ENCODE measurements around the gene SLC9A9.
"Not testable (repeated sequence)": the region's sequence is repeated elsewhere in the genome, so short reads cannot be mapped to it uniquely, and the experiment has no call there.

SLC9A9 gene

DNA sequence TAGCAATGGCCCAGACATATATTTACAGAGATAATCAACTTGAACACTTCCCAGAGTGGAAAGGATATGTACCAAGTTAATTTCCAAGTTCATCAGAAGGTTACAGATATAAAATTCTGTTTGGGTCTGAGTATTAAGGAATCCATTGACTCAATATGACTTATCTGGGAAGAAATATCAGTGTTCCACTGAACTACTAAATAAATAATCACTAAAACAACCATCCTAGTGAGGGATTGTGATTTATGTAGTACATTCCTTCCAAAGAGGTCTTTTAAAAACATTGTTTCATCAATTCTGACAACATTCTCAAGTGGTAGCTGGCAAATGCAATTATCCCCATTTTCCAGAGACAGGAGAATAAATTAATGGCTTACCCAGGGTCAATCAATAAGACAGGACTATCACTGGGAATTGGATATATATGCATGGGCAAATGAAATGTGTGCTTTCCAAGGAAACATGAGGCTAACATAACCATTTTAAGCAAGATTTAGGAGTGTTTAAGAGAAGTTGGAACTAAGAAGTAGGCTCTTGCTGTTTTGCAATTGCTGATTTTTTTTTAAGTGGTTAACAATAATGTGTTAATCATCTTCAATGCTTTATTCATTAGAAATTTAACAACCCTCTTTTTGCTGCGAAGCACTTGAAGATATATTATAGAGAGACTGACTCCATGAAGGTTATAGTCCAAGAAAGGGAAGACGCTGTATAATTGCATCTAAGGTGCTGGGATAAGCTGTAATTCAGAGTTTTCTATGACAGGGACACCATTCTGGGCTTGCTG is 37.9 kb downstream of the SLC9A9 start:
- DNase-seq (ENCODE audit: low spot score) = no peak

DNA sequence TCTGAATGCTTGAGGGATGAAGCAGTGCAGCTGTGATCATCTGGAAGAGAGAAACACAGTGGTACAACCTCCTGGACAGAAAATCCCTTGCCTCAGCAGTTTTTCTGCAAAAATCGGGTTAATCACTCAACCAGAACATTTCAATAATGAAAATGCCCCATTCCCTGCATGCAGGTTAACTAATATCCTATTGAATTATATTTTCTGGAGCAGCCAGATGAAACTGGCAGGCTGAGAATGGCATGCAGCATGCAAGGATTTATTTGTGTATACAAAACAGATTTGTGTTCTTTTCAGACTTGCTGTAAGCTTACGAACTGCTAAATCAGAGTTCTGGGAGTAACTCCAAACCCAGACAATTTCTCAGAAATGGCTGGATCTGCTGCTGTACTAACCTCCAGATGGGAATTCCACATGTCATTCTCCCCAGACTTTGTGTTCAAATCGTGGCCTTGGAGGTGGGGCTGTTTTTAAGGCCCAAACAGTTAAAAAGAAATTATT is 39.1 kb downstream of the SLC9A9 start:
- DNase-seq (ENCODE audit: low spot score) = no peak

DNA sequence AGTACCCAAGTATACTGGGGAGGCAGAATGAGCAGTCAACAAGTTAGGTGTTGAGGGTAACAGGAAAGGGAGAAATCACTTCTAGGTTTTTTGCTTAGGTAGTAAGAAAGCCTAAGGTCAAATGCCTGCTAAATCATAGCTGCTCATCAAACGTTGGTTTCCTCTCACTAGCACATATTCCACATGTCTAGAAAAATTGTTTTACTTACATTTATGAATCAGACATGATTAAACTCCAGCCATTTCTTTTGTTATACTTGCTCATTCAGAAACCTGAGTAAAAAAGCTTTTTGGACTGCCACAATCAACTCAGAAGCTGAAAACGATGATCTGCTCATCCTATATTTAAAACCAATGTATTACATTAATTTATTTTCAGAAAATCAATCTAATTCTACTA is 40.2 kb downstream of the SLC9A9 start:
- DNase-seq (ENCODE audit: low spot score) = no peak

DNA sequence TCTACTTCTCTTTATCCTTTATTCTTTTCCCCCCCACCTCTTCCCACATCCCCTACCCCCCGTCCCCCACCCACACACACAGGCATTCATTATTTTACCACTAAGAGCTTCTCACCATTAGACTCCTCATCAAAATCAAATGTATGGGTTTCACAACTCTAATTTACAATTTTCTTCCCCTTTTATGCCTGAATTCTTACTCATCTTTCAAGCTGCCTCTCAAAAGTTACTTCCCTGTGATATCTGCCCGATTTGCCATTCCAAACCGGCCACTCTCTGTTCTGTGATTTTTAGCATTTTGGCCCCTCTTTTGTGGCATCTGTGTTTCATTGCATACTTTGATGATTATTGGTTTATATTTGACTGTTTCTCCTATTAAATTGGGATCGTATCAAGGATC is 42.2 kb downstream of the SLC9A9 start:
- no peak for DNase-seq (ENCODE audit: low spot score)

DNA sequence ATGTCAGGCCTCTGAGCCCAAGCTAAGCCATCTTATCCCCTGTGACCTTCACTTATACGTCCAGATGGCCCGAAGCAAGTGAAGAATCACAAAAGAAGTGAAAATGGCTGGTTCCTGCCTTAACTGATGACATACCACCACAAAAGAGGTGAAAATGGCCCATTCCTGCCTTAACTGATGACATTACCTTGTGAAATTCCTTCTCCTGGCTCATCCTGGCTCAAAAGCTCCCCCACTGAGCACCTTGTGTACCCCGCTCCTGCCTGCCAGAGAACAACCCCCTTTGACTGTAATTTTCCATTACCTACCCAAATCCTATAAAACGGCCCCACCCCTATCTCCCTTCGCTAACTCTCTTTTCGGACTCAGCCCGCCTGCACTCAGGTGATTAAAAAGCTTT is 42.8 kb downstream of the SLC9A9 start:
- DNase-seq (ENCODE audit: low spot score) = not testable (repeated sequence)

DNA sequence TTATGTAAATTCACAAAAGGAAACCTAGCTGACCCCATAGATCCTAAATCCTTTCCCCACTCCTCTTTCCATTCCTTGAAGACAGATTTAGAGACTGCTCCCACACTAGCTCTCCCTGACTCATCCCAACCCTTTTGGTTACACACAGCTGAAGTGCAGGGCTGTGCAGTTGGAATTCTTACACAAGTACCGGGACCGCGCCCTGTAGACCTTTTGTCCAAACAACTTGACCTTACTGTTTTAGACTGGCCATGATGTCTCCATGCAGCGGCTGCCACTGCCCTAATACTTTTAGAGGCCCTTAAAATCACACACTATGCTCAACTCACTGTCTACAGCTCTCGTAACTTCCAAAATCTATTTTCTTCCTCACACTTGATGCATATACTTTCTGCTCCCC is 47.2 kb downstream of the SLC9A9 start:
- DNase-seq (ENCODE audit: low spot score) = not testable (repeated sequence)

DNA sequence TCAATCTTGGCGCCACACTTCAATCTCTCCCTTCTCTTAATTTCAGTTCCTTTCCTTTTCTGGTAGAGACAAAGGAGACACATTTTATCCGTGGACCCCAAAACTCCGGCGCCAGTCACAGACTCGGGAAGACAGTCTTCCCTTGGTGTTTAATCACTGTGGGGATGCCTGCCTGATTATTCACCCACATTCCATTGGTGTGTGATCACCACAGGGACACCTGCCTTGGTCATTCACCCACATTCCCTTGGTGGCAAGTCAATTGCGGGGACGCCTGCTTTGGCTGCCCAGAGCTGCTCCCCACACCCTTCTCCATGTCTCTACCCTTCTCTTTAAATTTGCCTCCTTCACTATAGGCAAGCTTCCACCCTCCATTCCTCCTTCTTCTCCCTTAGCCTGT is 50.1 kb downstream of the SLC9A9 start:
- DNase-seq (ENCODE audit: low spot score) = not testable (repeated sequence)

DNA sequence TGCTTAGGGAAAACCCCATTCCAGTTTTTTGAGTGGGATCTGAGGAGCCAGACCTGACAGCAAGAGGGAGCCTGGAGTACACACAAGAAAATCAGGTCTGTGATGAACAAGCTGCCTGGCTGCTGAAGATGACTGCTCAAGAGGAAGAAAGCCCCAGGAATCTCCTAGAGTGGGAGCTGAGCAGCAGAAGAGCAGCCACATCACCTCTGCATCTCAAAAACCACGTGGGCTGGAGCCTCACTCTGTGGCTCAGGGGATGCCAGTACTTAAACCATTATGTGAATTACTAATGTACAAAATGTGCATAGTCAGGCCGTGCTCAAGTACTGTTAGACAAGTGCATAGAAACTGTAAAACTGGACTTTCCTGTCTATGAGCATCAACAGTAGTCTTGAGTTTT is 52.4 kb downstream of the SLC9A9 start:
- no peak for DNase-seq (ENCODE audit: low spot score)

DNA sequence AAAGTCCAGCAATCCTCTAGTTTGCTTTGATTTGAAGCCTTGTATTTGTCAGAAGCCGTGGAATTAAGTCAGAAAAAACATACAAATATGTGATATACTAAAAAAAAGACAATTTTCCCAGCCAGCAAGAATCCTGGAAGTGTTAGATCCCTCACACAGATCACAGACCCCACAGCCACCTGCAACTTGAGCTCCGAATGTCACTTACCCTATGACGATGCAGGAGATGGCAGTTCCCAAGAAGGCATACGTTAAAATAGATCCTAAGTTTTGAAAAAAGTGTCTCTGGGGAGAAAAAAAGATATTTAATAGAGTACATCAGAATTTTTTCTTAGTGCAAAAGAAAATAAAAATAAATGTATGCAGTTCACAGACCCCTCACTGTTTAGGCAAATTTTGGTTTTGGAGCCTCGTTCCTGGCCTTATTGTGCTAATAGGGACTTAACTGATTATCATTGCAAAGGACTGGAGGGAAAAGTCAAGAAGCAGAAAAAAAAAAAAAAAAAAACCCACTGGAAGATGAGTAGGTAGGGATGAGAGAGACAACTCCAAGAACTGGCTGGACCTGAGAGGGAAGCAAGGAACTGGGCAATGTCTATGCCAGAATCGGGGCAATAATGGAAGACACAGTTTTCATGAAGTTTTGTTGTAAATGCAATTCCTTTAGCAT is 53.3 kb downstream of the SLC9A9 start:
- DNase-seq (ENCODE audit: low spot score) = no peak

DNA sequence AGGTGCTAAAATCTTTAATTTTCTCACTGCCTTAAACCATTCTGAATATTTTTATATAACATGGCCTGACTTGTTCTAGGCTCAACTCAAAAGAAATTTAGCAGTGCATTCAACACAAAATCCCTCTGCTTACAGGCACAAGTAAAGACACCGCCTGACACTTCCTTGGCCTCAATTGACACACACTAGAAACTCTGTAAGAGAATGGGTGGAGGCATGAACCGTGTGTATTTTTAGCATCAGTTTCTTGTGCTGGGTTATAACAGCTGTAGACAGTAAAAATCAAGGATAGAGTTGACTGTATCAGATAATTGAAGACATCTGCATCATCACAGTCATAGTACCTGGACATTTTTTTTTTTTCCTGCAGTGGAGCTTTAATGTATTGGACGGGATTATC is 54.3 kb downstream of the SLC9A9 start:
- DNase-seq (ENCODE audit: low spot score) = no peak

DNA sequence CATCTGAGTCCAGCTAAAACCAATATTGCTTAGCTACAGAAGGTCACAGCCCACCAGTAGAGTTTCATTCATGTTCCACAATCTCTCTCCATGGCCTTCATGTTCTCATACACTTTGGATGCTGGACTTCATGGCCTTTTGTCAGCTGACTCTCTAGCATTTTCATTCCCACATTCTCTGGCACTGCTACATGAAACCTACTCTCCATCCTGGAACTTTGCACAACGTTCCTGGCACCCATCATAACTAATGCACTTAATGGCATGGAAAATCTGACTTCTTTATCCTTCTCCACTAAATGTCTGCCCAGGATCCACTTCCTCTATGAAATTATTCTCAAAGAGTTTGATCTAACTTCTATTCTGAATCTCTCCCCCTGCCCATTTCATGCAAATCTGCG is 56.9 kb downstream of the SLC9A9 start:
- DNase-seq (ENCODE audit: low spot score) = no peak

DNA sequence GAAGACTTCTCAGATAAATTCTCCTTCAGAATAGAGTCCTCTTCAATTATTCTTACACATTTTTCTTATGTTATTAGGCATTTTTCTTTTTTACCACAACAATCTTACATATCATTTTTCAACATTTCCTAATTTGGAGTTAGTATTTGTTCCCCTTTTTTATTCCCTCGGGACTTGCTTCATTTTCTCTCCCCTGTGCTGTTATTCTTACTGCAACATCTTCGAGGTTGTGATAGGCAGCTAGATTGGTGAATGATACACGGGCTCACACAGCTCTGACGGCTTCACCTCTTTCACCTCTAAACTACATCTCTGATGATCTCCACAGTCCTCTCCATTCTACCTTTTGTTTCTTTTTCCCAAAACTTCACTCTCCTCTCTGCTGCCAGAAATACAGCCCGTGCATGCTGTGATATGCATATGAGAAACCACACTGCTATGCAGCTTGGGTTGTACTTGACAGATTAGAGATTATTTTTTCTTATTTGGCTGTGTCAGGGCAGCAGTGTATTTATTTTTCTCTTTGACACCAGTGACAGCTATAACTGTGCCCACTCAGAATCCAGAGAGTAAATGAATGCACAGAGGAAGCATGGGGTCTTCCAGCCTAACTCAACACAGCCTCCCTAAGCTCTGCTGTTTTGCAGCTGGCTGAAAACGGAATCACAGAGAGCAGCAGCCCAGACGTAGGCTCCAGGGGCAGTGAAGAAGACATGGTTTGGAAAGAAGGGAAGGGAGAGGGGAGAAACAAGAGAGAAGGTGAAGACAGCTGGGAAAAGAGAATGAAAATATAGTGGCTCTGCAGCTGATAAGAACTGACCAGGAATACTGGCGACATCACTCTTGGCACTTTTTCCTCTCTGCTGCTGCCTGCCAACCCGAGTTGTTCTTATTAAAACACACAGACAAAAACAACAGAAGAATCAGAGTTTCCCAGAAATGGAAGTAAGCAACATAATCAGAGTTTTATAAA is 61.8 kb downstream of the SLC9A9 start:
- DNase-seq (ENCODE audit: low spot score) = no peak

DNA sequence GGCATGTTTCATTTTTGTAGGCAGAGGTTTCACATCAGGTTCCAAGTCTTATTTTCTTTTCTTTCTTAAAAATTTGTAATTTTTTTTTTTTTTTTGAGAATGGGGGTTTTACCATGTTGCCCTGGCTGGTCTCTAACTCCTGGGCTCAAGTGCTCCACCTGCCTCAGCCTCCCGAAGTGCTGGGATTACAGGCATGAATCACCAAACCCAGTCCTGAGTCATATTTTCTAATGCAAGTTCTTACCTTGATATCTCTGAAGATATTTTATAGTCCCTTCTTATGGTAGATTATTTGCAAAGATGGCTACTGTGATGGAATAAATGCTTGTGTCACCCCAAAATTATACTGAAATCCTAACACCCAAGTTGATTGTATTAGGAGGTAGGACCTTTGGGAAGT is 63.8 kb downstream of the SLC9A9 start:
- no peak for DNase-seq (ENCODE audit: low spot score)

DNA sequence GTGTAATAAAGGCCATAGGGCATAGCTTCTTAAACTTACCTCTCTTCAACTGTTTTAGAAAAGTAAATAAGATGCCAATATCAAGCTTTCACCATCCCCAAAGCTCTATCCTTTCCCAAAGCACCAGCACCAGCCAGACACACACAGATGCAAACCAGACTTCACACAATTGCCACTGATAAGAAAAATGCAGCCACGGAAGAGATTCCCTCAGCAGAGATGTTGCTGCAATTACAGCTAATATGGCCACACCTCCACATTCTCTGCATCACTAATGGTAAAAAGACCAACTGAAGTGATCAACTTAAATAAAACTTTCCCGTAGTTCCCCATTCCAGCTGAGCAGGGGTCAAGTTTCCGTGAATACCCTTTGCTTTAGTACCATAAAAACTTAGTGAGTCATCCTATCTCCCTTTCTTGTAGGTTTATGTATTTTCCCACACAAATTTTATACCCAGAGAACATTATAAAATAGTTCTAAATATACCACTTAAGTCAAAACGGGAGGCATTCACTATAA is 64.4 kb downstream of the SLC9A9 start:
- no peak for DNase-seq (ENCODE audit: low spot score)

DNA sequence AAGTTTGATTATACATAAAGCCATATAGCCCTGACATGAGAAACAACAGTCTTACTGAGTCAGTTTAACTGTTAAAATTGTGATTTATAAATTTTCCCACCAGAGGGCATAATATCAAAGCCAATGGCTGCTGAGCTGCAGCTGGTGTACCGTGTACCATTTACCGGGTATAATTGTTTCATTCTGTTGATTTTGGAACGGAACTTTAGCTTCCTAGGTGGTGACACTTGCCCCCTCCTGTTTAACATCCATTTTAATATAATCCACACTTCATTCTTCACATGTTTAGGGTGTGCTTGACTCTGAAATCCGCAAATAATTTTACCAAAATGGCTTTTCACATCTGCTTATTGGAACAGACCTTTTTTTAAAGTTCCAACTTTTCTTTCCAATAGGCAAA is 72.8 kb downstream of the SLC9A9 start:
- peak; percentile 20 for DNase-seq (ENCODE audit: low spot score)

DNA sequence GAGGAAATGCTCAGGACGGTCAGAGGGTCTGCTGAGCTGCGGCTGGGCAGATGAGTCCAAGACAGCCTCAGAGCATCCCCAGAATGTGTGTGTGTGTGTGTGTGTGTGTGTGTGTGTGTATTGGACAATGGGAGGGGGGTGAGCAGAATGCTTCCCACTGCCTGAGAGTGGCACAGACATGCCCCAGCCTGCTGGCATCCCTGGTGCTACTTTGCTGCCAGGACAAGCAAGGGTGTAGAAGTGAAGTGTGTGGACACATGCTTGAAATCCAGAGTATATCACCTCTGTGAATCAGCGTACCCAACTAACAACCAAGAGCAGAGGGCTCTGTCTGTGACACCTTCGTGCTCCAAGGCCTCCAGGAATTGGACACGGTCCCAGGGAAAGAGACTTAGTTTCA is 76.3 kb downstream of the SLC9A9 start:
- no peak for DNase-seq (ENCODE audit: low spot score)

DNA sequence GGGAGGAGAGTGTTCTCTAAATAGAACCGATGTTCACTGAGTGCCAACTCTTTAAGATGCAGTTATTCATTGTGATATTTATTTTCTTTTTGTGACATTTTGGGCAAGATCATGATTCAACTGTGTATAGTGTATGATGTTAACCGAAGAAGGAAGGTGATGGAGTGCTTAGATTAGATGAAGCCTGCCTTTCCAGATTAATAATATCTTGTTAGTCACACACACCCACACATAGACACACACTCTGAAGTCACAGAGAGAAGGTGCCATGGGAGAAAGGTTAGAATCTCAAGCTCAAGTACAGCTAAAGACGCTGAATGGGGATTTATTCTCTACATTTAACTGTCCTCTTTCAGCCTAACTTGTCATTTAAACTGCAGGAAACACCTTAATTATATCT is 77.0 kb downstream of the SLC9A9 start:
- no peak for DNase-seq (ENCODE audit: low spot score)

DNA sequence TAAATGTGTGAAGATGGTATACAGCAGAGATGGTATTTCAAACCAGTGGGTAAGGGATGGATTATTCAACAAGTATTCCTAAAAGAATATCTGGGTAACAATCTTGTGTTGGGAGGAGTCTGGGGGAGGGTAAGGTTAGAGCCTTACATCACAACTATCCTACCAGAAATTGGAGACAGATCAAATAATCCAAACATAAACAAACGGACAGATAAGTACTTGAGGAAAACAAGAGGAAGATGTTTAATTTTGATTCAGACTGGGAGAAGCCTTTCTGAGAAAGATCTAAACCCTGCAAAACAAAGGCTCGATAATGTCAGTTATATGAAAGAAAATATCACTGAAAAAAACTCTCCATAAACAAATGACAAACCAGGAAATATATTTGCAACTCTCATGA is 77.9 kb downstream of the SLC9A9 start:
- no peak for DNase-seq (ENCODE audit: low spot score)

DNA sequence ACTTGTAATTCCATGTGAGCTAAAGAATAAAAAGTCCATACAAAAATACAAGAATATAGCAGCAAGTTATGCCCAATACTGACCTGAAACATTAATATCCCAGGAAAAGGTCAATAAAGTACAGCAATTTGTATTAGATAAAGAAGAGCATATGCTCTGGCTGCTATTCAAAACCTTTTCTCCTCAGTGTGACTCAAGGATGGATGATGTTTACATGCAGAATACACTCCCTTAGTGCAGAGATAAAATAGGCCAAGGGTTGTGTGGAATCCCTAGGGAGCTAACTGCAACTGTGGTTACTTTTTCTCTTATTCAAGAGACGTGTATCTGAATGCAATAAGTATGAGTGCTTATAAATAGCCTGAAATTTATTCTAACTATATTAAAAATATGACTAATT is 78.7 kb downstream of the SLC9A9 start:
- DNase-seq (ENCODE audit: low spot score) = no peak

DNA sequence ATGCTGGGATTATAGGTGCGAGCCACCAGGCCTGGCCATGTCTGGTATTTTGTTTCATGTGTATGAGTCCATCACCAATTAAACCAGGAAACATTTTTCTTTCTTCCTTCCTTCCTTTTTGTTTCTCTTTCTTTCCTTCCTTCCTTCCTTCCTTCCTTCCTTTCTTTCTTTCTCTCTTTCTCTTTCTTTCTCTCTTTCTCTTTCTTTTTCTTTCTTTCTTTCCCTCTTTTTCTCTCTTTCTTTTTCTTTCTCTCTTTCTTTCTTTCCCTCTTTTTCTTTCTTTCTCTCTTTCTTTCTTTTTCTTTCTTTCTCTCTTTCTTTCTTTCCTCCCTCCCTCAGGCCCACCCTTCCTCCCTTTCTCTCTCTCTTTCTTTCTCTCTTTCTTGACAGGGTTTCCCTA is 83.4 kb downstream of the SLC9A9 start:
- DNase-seq (ENCODE audit: low spot score) = no peak

DNA sequence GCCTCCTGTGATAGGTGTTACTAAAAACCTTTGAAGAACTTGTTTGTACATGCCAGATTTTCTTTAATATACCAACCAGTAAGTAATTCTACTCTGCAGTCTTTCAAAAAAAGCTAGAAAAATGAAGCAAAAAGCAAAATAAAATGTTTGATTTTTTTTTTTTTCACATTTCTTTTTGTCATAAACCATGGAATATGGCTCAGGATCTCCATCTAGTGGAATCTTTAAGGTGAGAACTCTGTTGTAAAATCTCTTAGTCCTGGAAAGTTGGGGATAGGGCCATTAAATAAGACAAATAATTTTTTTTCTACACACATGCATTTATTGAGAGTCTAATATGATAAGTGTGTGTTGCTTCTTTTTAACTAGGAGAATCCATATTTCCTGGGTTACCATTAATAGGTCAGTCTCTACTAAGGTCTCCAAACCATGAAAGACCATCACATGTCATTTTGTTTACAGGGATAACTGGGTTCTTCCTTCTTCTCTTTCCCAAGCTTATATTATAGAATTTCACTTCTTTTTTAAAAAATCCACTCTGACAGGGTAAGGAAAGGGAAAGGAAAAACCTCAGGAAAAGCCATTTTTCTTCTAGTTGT is 84.6 kb downstream of the SLC9A9 start:
- DNase-seq (ENCODE audit: low spot score) = no peak

DNA sequence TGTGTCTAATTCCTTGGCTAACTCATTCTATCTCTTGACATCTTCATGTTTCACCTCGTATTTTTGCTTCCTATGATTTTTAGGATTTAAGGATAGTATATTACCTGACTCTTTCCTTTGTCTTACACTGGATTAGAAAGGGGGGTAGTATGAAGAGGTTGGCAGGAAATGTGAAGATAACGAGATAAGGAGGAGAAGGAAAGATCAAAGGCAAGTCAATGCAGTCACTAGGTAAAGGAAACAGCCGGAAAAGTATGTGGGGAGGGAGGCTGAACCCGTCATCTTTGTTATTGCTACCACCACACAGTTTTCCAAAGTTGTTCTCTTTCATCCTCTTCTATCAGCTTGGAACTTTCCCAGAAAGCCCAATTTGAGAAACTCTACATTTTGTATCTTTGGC is 90.6 kb downstream of the SLC9A9 start:
- no peak for DNase-seq (ENCODE audit: low spot score)

Data from HuH-7.5 (cell line).